Heart left ventricle (tissue), 13 donors: ENCODE data around the gene CXCR6.

Experiments used
- POLR2A ChIP-seq, 2 donors: fragments of 450-650 bp; IDR thresholded peaks; one replicate each; pipeline ENCODE4 v1.6.1; 2017; ENCODE audit warnings: antibody characterized with exemption in 2 of 2, mild to moderate bottlenecking in 2 of 2, moderate library complexity in 2 of 2
- TF ChIP-seq, protein P1 (sequence below), 12 donors: fragments of 200-600 bp; sonication (generic) in 4 of 12; IDR thresholded peaks; one replicate each; pipeline versions ENCODE4 v1.5.0 to v1.8.0; 2018 to 2022; ENCODE audit warnings: antibody characterized with exemption in 12 of 12, mild to moderate bottlenecking in 5 of 12
- donor health status: ischemic (EF 13 %, LVEDD 7.1; RV severe dilation, severe dysfunction).
- donor health status: DM: no; HTN: yes; CAD: no.
- donor health status: DM: no; HTN: no; CAD: no.
- donor health status: ischemic (EF 25% LVEDD 6.9; RV normal size, moderate dysfunction).
- donor health status: ischemic (EF 25% LVEDD 5.7; RV mildly dilated, moderate dysfunction).
- donor health status: ischemic (EF 35%, LVEDD 5.7; RV mildly dilated, moderate dysfunction).
- donor health status: nonischemic (EF 11% LVEDD 7.7; RV severe dilation, severe dysfunction).
- donor health status: DM: yes; HTN: yes; CAD: no.
- donor health status: PGD.
- donor health status: ischemic (EF 29% LVEDD 5.4; RV normal size, mild dysfunction).
- donor health status: nonischemic (EF 23%, LVEDD 6.1; RV moderate dilation, normal function).

DNA sequence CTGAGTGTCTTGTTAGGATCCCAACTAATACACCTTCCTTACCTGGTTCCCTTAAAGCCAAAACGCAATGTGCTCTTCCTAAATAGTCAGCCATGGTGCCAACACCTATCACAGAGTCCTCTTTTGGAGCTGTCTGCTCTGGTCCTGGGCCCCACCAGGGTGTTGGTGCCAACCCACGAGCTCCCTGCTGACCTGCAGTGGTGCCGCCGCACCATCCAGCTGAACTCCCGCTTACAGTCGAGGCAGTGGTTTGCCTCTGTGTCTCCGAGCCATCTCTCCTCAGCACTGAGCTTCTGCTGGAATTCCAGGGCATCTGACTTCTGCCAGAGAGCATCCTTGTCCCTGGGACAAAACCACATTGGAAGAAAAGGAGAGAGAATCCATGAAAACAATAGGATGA lies 15.9 kb downstream of the CXCR6 start:
- TF ChIP-seq, protein P1, sequence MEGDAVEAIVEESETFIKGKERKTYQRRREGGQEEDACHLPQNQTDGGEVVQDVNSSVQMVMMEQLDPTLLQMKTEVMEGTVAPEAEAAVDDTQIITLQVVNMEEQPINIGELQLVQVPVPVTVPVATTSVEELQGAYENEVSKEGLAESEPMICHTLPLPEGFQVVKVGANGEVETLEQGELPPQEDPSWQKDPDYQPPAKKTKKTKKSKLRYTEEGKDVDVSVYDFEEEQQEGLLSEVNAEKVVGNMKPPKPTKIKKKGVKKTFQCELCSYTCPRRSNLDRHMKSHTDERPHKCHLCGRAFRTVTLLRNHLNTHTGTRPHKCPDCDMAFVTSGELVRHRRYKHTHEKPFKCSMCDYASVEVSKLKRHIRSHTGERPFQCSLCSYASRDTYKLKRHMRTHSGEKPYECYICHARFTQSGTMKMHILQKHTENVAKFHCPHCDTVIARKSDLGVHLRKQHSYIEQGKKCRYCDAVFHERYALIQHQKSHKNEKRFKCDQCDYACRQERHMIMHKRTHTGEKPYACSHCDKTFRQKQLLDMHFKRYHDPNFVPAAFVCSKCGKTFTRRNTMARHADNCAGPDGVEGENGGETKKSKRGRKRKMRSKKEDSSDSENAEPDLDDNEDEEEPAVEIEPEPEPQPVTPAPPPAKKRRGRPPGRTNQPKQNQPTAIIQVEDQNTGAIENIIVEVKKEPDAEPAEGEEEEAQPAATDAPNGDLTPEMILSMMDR (IDR thresholded peaks at IDR 0.05) = no peak
- no peak for TF ChIP-seq POLR2A (IDR thresholded peaks at IDR 0.05)
